HG03039 (cell line): ENCODE data around the gene PSMD12.
"Not testable (repeated sequence)": the region's sequence is repeated elsewhere in the genome, so short reads cannot be mapped to it uniquely, and the experiment has no call there.

ENCODE experiments used
- ATAC-seq: cut with Tn5 transposase; IDR thresholded peaks from one replicate; pipeline ENCODE4 v1.9.1; 2021; ENCODE audit warnings: mild to moderate bottlenecking, moderate library complexity; ENCODE audit not compliant: unreplicated experiment

PSMD12 gene

DNA sequence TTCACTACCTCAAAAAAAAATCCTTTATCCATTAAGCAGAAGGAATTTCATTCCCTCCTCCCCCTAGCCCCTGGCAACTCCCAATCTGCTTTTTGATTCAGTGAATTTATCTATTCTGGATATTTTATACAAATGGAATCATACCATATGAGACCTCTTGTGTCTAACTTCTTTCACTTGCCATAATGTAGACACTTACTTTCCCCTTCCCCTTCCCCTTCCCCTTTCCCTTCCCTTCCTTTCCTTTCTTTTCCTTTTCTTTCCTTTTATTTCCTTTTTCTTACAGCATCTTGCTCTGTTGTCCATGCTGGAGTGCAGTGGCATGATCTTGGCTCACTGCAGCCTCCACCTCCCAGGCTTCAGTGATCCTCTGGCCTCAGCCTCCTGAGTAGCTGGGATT is 50.5 kb downstream of the PSMD12 start:
- no peak for ATAC-seq

DNA sequence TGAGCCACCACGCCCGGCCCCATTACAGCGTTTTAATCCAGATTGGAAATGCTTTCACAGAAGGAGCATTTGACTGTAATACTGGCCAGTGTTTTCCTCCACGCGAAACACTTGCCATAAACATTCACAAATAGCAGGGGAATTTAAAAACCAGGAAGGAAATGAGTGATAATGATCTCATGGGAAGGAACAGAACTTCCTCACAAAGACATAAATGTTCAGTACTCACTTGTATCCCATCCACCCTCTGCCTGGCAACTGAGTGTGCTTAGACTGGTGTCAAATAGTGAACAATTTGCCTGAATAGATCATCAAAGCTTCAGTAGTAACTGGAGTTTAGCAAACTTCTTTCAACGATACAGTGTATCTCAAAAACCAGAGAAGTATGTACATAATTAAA is 54.1 kb downstream of the PSMD12 start:
- ATAC-seq: no peak

DNA sequence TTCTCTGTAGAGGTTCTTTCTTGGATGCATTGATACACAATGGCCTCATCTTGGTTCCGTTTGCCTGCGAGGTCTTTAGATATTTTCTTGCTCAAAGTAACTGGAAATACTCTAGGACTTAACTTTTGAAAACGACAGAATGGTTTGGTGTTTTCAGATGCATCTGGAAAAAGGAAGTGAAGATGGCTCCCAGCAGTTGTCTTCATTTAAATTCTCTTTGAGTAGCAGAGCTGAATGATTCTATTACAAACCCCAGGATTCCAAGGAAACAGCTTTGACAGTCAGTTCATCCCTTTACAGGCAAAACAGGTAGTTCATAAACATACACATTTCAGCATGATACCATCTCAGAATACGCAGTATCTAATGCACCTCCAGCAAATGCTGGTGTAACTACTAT is 54.8 kb downstream of the PSMD12 start:
- no peak for ATAC-seq

DNA sequence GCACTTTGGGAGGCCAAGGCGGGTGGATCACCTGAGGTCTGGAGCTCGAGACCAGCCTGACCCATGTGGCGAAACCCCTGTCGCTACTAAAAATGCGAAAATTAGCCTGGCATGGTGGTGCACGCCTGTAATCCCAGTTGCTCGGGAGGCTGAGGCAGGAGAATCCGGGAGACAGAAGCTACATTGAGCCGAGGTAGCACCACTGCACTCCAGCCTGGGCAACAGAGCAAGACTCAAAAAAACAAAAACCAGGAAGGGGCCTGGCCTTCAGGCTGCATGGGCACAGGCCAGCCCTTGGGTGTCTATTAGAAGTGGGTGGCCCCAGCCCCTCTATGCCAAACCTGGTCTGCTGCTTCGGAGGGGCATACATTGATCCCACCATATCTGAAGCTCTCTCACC is 56.0 kb downstream of the PSMD12 start:
- no peak for ATAC-seq

DNA sequence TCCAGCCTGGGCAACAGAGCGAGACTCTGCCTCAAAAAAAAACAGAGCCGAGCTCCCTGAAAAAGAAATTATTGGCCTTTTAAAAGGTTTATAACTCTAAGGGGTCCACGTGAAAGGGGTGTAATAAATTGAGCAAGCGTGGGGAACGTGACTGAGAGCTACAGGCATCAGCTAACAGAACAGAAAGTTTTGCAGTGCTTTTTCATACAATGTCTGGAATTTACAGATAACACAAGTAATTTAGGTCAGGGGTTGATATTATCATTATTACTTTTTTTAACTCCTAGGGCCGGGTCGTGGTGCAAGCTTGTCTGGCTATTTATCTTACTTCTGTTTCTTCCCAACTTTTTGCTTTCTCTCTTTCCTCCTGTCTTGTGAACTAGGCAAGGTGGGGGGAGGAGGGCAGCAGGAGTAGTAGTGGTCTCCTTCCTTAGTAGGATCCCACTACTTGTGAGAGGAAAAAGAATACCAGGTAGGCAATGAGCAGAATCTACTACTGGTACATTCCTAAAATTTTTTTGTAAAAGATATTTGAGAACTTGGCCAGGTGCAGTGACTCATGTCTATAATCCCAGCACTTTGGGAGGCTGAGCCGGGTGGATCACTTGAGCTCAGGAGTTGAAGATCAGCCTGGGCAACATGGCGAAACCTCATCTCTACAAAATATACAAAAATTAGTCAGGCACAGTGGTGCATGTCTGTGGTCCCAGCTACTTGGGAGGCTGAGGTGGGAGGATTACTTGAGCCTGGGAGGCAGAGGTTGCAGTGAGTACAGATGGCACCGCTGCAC is 60.7 kb downstream of the PSMD12 start:
- ATAC-seq: not testable (repeated sequence)

DNA sequence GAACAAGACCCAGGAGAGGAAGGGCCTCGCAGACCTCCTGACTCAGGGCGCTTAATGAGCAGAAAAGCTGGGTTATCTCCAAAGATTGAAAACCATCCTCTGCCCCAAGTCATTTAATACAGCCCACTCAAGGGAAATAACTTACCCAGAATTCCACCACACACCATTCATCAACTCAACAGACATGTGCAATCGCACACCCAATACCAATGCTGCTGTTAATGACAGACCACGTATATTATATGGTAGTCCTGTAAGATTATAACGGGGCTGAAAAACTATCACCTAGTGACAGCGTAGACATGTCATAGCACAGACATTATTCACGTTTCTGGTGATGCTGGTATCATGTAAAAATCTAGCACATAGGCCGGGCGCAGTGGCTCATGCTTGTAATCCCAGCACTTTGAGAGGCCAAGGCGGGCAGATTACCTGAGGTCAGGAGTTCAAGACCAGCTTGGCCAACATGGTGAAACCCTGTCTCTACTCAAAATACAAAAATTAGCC is 68.9 kb downstream of the PSMD12 start:
- no peak for ATAC-seq

DNA sequence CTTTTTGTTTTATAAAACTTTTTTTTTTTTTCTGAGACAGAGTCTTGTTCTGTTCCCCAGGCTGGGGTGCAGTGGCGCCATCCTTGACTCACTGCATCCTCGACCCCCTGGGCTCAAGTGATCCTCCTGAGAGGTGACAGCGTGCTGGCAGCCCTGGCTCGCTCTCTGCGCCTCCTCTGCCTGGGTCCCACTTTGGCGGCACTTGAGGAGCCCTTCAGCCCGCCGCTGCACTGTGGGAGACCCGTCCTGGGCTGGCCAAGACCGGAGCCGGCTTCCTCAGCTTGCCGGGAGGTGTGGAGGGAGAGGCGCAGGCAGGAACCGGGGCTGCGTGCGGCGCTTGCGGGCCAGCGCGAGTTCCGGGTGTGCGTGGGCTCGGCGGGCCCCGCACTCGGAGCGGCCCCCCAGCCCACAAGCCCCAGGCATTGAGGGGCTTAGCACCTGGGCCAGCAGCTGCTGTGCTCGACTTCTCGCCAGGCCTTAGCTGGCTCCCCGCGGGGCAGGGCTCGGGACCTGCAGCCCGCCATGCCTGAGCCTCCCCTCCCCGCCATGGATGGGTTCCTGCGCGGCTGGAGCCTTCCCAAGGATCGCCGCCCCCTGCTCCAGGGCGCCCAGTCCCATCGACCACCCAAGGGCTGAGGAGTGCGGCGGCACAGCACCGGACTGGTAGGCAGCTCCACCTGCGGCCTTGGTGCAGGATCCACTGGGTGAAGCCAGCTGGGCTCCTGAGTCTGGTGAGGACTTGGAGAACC is 71.8 kb downstream of the PSMD12 start:
- no peak for ATAC-seq

DNA sequence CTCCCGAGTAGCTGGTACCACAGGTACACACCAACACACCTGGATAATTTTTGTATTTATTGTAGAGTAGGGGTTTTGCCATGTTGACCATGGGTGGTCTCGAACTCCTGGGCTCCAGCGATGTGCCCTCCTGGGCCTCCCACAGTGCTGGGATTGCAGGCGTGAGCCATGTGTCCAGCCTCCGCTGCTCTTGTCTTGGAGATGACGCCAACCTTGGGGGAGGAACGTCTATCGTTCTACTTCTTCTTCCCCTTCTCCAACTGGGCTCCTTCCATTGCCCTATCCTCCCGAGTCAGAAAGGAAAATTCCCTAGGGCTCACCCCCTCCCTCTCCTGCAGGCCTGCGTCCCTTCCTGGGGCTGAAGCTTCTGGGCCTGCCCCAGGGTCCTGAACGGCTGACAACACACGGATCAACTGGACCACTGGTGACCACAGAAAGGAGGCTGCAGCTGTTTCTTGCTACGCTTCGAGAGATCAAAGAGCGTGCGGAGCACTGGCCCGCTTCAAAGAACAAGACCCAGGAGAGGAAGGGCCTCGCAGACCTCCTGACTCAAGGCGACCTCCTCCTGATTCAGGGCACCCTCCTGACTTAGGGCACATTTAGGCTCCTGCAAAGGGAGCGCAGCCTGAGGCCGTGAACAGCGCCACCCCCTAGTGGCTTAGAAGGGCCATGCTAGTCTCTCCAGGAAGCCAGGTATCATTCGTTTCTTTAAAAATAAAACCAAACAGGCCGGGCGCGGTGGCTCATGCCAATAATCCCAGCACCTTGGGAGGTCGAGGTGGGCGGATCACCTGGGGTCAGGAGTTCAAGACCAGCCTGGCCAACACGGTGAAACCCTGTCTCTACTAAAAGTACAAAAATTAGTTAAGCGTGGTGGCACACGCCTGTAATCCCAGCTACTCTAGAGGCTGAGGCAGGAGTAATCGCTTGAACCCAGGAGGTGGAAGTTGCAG is 72.8 kb downstream of the PSMD12 start:
- no peak for ATAC-seq

DNA sequence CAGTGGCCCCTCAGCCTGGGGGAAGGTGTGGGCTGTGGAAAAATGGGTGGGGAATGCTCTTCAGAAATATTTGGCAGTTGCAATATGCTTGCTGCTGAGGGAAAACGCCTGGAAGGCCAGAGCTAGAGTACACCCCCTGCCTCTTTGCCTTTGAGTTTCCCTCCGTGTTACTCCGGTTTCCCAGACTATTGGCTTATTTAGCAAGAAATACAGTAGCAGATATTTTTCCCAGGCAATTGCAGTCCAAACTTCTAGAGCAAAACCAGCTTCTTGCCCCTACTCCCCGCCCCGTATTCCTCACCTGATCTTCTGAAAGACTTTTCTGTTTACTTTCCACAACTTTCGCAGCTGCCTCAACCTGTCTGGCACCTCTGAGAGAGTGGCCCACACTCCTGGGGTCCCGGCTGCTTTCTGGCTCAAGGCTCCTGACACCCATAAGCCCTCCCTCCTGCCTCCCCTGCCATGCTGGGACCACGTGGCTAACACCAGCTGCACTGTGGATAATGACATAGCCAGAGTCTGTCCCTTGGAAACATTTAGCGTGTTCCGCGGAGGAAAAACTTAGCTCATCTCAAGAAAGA is 75.6 kb downstream of the PSMD12 start:
- no peak for ATAC-seq

DNA sequence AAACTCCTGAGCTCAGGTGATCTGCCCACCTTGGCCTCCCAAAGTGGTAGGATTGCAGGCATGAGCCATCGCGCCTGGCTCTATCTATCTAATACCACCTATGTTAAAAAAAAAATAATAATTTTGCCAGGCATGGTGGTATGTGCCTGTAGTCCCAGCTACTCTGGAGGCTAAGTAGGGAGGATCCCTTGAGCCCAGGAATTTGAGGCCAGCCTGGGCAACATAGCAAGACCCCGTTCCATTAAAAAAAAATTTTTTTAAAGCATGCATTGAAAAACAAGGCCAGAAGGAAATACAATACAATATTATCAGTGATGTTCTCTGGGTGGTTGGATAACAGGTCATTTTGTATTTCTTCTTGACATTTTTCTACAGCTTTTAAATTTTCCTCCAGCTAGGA is 76.1 kb downstream of the PSMD12 start:
- ATAC-seq: no peak

DNA sequence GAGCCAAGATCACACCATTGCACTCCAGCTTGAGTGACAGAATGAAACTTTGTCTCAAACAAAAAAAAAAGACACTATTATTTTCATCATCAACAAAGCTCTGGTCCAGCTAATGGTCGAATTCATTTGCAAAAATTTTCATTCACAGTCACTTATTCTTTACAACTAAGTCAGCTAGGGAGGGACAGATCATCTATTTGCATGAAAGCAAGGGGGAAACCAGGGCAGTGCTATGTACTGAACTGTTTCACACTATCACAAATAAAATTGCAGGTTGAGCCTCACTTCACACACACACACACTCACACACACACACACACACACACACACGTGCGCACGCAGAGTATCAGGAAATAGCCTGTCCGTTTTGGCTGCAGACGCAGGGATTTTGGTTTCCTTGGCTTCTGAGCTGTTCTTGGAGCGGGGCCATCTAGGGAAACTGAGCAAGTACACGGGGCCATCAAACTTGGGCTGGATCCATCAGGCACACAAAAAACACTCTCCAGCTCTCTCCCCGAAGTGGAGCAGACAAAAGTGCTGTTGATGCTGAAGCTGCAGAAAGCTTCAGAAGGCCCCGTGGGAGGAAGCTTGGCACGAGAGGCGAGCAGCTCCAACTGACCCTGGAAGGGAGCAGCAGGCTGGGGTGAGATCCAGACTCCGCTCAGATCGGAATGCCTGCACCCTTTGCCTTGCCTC is 77.0 kb downstream of the PSMD12 start:
- ATAC-seq: no peak
